Measurements from ENCODE around the gene KCNC2. TPM values are rescaled to one million over a fixed set of nuclear protein-coding genes. Genes with fewer than 3 reads are reported as not detected.

KCNC2 gene
- total and polyA plus RNA-seq, 4 donors, result 3.2 to 23.2 (median 14.6) TPM

DNA sequence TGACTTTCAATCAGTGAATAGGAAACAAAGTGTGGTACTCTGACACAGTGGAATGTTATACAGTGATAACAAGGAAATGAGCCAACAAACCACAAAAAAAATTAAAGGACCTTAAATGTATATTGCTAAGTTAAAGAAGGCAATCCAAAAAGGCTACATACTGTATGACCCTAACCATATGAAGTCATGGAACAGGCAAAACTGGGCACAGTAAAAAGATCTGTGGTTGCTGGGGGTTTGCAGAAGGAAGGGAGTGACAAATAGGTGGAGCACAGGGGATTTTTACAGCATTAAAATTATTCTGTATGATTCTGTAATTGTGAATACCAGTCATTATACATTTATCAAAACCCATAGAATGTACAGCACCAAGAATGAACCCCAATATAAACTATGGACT lies 112.6 kb downstream of the KCNC2 start:
- no peaks in the 10 kb centered on the region for H3K9me3 ChIP-seq (ENCODE audit: control insufficient read depth, insufficient read depth, low read length)
- H3K27me3 ChIP-seq (ENCODE audit: control insufficient read depth, insufficient read depth, low read length), result no peaks in the 10 kb centered on the region
- H3K27ac ChIP-seq (ENCODE audit: low read depth, low read length), result no peak overlapping the region
- H3K36me3 ChIP-seq (ENCODE audit: control insufficient read depth, insufficient read depth, low read length), result no peaks in the 10 kb centered on the region
- DNase-seq (ENCODE audit: low read depth in 4 of 6, low spot score in 6 of 6), result no peak
- H3K4me1 ChIP-seq (ENCODE audit: control insufficient read depth, insufficient read depth, low read length), result no peaks in the 10 kb centered on the region
- H3K4me3 ChIP-seq (ENCODE audit: low read depth, low read length), result no peak overlapping the region

GRCh38 chr12:75087654-75088053 lies 122.0 kb downstream of the KCNC2 start:
- Histone ChIP-seq H3K27ac (ENCODE audit: low read depth, low read length) (no peak overlapping the region), H3K36me3 (ENCODE audit: control insufficient read depth, insufficient read depth, low read length) (no peaks in the 10 kb centered on the region), H3K9me3 (ENCODE audit: control insufficient read depth, insufficient read depth, low read length) (no peaks in the 10 kb centered on the region), H3K4me1 (ENCODE audit: control insufficient read depth, insufficient read depth, low read length) (no peaks in the 10 kb centered on the region), H3K4me3 (ENCODE audit: low read depth, low read length) (no peak overlapping the region), H3K27me3 (ENCODE audit: control insufficient read depth, insufficient read depth, low read length) (no peaks in the 10 kb centered on the region)
- 80% methylated on average over 1 of the region's 1 CpG for WGBS (ENCODE audit: insufficient coverage)
- peak in 1 of 6 donors; percentile 5 for DNase-seq (ENCODE audit: low read depth in 4 of 6, low spot score in 6 of 6)

DNA sequence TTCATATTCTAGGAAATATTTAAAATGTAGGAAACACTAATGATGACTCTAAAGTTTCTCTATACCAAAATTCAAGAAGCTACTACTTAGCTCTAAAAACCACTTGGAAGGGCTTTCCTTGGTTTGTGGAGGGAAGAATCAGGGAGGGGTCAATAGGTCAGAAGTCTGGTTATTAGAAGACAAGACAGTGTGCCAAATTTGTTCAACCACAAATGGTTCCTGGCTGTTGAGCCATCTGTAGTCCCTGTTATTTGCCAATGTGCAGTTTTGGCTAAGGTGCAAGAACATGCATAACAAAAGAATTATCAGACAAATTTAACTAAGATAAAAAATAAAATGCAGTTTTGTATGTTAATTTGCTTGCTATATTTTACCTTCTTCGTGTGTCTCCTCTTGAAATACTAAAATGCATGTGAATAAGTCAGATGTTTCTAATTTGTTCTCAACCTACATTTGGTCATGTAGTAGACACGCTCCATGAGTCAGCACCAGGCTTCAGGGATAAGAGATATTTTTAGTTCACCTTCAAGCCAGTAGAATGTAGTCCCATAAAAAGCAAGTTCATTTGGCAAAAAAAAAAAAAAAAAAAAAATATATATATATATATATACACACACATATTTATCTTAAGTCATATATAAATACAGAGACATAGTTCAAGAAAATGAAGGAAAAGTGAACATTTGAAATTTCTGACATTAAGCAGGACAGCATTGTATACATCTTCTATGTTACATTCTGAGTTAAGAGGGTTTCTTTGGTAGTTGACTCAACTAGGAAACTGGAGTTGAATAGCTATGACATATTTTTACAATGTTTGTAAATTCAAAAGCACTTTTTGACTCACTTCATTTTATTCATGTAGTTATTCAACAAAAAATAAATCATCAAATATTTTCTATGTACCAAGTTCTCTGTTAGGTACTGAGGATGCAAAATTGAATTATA lies 123.3 kb downstream of the KCNC2 start:
- Histone ChIP-seq H3K9me3 (ENCODE audit: control insufficient read depth, insufficient read depth, low read length) (no peaks in the 10 kb centered on the region), H3K27ac (ENCODE audit: low read depth, low read length) (no peak overlapping the region), H3K27me3 (ENCODE audit: control insufficient read depth, insufficient read depth, low read length) (no peaks in the 10 kb centered on the region), H3K36me3 (ENCODE audit: control insufficient read depth, insufficient read depth, low read length) (no peaks in the 10 kb centered on the region), H3K4me1 (ENCODE audit: control insufficient read depth, insufficient read depth, low read length) (no peaks in the 10 kb centered on the region), H3K4me3 (ENCODE audit: low read depth, low read length) (no peak overlapping the region)
- WGBS (ENCODE audit: insufficient coverage), result no CpG with 5 or more reads among the region's 2 CpGs
- no peak for DNase-seq (ENCODE audit: low read depth in 4 of 6, low spot score in 6 of 6)

- Histone ChIP-seq H3K4me1 (ENCODE audit: control insufficient read depth, insufficient read depth, low read length) (no peaks in the 10 kb centered on the region), H3K36me3 (ENCODE audit: control insufficient read depth, insufficient read depth, low read length) (no peaks in the 10 kb centered on the region), H3K27me3 (ENCODE audit: control insufficient read depth, insufficient read depth, low read length) (no peaks in the 10 kb centered on the region), H3K4me3 (ENCODE audit: low read depth, low read length) (no peak overlapping the region), H3K27ac (ENCODE audit: low read depth, low read length) (no peak overlapping the region), H3K9me3 (ENCODE audit: control insufficient read depth, insufficient read depth, low read length) (no peaks in the 10 kb centered on the region)
- no CpG with 5 or more reads among the region's 2 CpGs for WGBS (ENCODE audit: insufficient coverage)
- no peak for DNase-seq (ENCODE audit: low read depth in 4 of 6, low spot score in 6 of 6)
Observed at GRCh38 chr12:75081305-75081704, 128.3 kb downstream of the KCNC2 start.

- Histone ChIP-seq H3K27me3 (ENCODE audit: control insufficient read depth, insufficient read depth, low read length) (no peaks in the 10 kb centered on the region), H3K4me3 (ENCODE audit: low read depth, low read length) (no peak overlapping the region), H3K9me3 (ENCODE audit: control insufficient read depth, insufficient read depth, low read length) (no peaks in the 10 kb centered on the region), H3K36me3 (ENCODE audit: control insufficient read depth, insufficient read depth, low read length) (no peaks in the 10 kb centered on the region), H3K4me1 (ENCODE audit: control insufficient read depth, insufficient read depth, low read length) (no peaks in the 10 kb centered on the region), H3K27ac (ENCODE audit: low read depth, low read length) (no peak overlapping the region)
- no peak for DNase-seq (ENCODE audit: low read depth in 4 of 6, low spot score in 6 of 6)
- no CpG with 5 or more reads among the region's 4 CpGs for whole genome bisulfite sequencing (ENCODE audit: insufficient coverage)
Observed at GRCh38 chr12:75080582-75080981, 129.1 kb downstream of the KCNC2 start.

DNA sequence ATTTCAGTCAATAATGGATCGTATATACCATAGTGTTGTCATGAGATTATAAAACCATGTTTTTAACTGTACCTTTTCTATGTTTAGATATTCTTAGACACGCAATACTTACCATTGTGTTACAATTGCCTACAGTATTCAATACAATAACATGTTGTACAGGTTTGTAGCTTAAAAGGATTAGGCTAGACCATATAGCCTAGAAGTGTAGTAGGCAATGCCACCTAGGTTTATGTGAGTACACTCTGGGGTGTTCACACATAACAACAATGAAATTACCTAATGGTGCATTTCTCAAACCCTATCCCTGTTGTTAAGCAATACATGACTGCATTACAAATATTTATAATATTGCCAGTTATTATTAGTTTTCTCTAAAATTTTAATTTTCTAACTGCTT lies 144.2 kb downstream of the KCNC2 start:
- DNase-seq (ENCODE audit: low read depth in 4 of 6, low spot score in 6 of 6), result no peak
- H3K4me3 ChIP-seq (ENCODE audit: low read depth, low read length), result no peak overlapping the region
- H3K27me3 ChIP-seq (ENCODE audit: control insufficient read depth, insufficient read depth, low read length), result no peaks in the 10 kb centered on the region
- H3K9me3 ChIP-seq (ENCODE audit: control insufficient read depth, insufficient read depth, low read length), result no peaks in the 10 kb centered on the region
- no CpG with 5 or more reads among the region's 2 CpGs for whole genome bisulfite sequencing (ENCODE audit: insufficient coverage)
- H3K27ac ChIP-seq (ENCODE audit: low read depth, low read length), result no peak overlapping the region
- H3K4me1 ChIP-seq (ENCODE audit: control insufficient read depth, insufficient read depth, low read length), result no peaks in the 10 kb centered on the region
- H3K36me3 ChIP-seq (ENCODE audit: control insufficient read depth, insufficient read depth, low read length), result no peaks in the 10 kb centered on the region

- Histone ChIP-seq H3K27ac (ENCODE audit: low read depth, low read length) (no peak overlapping the region), H3K27me3 (ENCODE audit: control insufficient read depth, insufficient read depth, low read length) (no peaks in the 10 kb centered on the region), H3K4me1 (ENCODE audit: control insufficient read depth, insufficient read depth, low read length) (no peaks in the 10 kb centered on the region), H3K4me3 (ENCODE audit: low read depth, low read length) (no peak overlapping the region), H3K9me3 (ENCODE audit: control insufficient read depth, insufficient read depth, low read length) (no peaks in the 10 kb centered on the region), H3K36me3 (ENCODE audit: control insufficient read depth, insufficient read depth, low read length) (no peaks in the 10 kb centered on the region)
- DNase-seq (ENCODE audit: low read depth in 4 of 6, low spot score in 6 of 6), result no peak
- no CpG with 5 or more reads among the region's 2 CpGs for WGBS (ENCODE audit: insufficient coverage)
Observed at GRCh38 chr12:75062691-75063090, 146.9 kb downstream of the KCNC2 start.

DNA sequence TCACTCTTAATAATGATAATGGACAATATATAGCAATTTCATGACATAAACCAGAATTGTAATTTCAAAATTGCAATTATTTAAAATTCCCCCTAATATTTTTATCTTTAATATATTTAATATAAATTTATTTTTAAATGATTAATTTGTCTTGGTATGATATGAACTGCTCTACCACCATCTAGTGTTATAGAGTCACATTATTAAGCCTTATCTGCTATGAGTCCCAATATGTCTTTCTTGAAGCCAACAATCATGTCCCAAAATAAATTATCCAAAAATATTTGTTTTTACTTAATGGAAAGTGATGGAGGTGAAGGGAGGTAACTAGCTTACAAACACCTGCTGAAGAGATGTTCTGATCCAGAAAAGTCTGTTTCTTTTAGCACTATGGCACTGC lies 151.4 kb downstream of the KCNC2 start:
- Histone ChIP-seq H3K4me3 (ENCODE audit: low read depth, low read length) (no peak overlapping the region), H3K27me3 (ENCODE audit: control insufficient read depth, insufficient read depth, low read length) (no peaks in the 10 kb centered on the region), H3K36me3 (ENCODE audit: control insufficient read depth, insufficient read depth, low read length) (no peaks in the 10 kb centered on the region), H3K4me1 (ENCODE audit: control insufficient read depth, insufficient read depth, low read length) (no peaks in the 10 kb centered on the region), H3K9me3 (ENCODE audit: control insufficient read depth, insufficient read depth, low read length) (no peaks in the 10 kb centered on the region), H3K27ac (ENCODE audit: low read depth, low read length) (no peak overlapping the region)
- DNase-seq (ENCODE audit: low read depth in 4 of 6, low spot score in 6 of 6), result no peak

- Histone ChIP-seq H3K27ac (ENCODE audit: low read depth, low read length) (no peak overlapping the region), H3K36me3 (ENCODE audit: control insufficient read depth, insufficient read depth, low read length) (no peaks in the 10 kb centered on the region), H3K9me3 (ENCODE audit: control insufficient read depth, insufficient read depth, low read length) (no peaks in the 10 kb centered on the region), H3K27me3 (ENCODE audit: control insufficient read depth, insufficient read depth, low read length) (no peaks in the 10 kb centered on the region), H3K4me3 (ENCODE audit: low read depth, low read length) (no peak overlapping the region), H3K4me1 (ENCODE audit: control insufficient read depth, insufficient read depth, low read length) (no peaks in the 10 kb centered on the region)
- no peak for DNase-seq (ENCODE audit: low read depth in 4 of 6, low spot score in 6 of 6)
- no CpG with 5 or more reads among the region's 2 CpGs for WGBS (ENCODE audit: insufficient coverage)
Observed at GRCh38 chr12:75048767-75049166, 160.9 kb downstream of the KCNC2 start.

DNA sequence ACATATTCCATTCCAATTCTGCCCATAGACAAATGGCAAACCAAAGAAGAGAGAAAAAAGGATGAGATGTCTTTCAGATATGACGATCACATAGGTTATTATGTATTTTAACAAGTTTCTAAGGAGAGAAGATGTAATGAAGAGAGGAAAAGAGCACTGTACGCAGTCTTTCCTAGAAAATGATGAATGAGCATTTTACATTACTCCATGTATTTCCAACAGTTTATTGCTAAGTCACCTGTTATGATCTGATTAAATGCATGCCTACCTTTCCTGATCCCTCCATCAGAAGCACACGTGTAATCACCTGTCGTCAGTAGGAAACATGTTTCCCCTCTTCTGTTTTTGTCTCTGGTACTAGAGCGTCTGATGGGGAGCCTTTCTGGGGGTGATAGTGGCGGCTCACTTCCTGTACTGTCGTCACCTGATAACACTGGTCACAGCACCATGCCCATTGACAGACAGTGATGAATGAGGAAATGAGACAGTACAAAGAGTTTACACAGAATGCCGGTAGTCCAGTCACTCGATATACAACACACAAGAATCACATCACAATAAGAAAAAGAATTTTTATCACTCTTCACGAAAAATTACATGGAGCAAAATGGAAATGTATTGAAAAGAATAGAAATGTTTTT lies 161.6 kb downstream of the KCNC2 start:
- 79% methylated on average over 2 of the region's 10 CpGs for WGBS (ENCODE audit: insufficient coverage)
- DNase-seq (ENCODE audit: low read depth in 4 of 6, low spot score in 6 of 6), result no peak
- H3K9me3 ChIP-seq (ENCODE audit: control insufficient read depth, insufficient read depth, low read length), result no peaks in the 10 kb centered on the region
- no peak overlapping the region for H3K4me3 ChIP-seq (ENCODE audit: low read depth, low read length)
- H3K27ac ChIP-seq (ENCODE audit: low read depth, low read length), result no peak overlapping the region
- no peaks in the 10 kb centered on the region for H3K4me1 ChIP-seq (ENCODE audit: control insufficient read depth, insufficient read depth, low read length)
- H3K27me3 ChIP-seq (ENCODE audit: control insufficient read depth, insufficient read depth, low read length), result no peaks in the 10 kb centered on the region
- H3K36me3 ChIP-seq (ENCODE audit: control insufficient read depth, insufficient read depth, low read length), result no peaks in the 10 kb centered on the region

Data from spinal cord (tissue), 10 donors.